ENCODE data around the gene RPS6KA2.

- TF ChIP-seq CTCF (IDR thresholded peaks at IDR 0.05) (no peak), POLR2A (IDR thresholded peaks at IDR 0.05) (no peak)
These were observed 12.9 kb downstream of the RPS6KA2 start for GRCh38 chr6:166614171-166614583.

Measured in testis (tissue), 2 donors.